HS-5 (cell line): Measurements from ENCODE around the gene ZC3H10.
A peak's percentile ranks its signal among the peaks of the same experiment; 100 is the strongest.
"Not testable (repeated sequence)": the region's sequence is repeated elsewhere in the genome, so short reads cannot be mapped to it uniquely, and the experiment has no call there.

ENCODE experiments used
- DNase-seq: peaks from one replicate; pipeline ENCODE4 v3.0.0-alpha.2; 2012; ENCODE audit warnings: low read depth

The ZC3H10 gene, protein sequence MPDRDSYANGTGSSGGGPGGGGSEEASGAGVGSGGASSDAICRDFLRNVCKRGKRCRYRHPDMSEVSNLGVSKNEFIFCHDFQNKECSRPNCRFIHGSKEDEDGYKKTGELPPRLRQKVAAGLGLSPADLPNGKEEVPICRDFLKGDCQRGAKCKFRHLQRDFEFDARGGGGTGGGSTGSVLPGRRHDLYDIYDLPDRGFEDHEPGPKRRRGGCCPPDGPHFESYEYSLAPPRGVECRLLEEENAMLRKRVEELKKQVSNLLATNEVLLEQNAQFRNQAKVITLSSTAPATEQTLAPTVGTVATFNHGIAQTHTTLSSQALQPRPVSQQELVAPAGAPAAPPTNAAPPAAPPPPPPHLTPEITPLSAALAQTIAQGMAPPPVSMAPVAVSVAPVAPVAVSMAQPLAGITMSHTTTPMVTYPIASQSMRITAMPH

DNA sequence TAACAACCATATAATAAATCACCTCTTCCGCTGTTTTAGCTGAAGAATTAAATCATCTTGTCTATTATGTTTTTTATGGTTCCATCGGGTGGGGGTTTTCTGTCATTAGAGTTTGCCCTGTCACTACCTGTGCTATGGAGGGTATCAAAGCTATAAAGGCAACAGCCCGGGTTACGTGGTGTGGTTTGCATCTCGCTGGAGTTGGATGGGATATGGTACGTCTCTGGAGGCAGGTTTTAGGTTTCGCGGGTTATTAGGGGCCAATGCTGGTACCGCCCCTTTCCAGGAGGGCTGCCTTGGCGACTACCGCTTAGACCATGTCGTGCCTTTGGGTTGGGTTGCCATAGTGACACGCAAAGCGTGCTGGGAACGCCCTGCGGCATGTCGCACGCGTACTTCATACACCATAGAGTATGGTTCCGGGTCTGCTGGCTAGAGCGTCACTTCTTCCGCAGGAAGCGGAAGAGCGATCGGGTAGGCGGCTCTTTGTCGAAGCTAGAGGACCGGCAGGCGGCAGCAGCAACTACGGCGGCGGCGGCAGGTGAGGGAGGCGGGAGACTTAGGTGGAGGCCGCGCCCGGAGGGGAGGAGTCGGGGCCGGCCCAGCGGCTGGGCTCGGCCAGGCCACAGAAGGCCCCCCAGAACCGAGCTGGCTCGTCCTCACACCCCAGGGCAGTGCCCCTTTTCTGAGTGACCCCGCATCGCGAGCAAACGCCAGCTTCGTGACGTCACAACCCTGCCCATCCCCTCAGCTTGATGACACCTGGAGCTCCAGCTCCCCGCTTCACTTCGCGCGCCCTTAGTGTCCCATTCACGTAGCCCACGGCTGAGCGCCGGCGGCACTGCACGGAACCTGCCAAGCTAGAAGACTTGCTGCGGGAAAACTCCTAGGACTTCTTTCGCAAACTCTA is at the start of gene ZC3H10:
Gene ZC3H10, plus strand, starts transcription at position 489 of the 910 bp plus-strand sequence. CDS start 2,297 bp downstream, outside the sequence.
- DNase-seq = peak; percentile 100

DNA sequence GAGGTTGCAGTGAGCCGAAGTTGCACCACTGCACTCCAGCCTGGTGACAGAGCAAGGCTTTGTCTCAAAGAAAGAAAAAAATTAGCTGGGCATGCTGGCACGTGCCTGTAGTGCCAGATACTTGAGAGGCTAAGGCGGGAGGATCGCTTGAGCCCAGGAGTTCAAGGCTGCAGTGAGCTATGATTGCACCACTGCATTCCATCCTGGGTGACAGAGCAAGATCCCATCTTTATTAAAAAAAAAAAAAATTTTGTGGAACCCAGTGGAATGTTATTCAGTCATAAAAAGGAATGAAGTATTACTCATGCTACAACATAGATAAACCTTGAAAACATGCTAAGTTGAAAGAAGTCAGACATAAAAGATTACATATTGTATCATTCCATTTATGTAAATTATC is 46.4 kb upstream of the ZC3H10 start:
- peak; percentile 36 for DNase-seq

DNA sequence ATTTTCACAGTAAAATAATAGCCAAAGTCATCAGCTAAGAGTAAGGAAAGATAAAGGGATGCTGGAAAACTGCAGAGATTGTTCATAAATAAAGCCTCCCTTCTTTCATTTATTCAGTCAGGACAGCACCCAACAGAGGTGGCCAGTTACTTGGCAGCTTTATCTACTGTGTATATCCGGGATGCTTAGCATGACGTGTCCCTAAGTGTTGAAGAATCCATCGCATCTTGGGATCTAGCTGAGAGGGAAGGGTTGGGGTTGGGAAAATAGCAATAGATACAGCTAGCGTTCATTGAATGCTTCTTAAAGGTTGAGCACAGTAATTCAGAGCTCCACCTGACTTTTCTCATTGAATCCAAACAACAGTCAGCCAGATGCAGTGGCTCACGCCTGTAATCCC is 43.7 kb upstream of the ZC3H10 start:
- DNase-seq = no peak

DNA sequence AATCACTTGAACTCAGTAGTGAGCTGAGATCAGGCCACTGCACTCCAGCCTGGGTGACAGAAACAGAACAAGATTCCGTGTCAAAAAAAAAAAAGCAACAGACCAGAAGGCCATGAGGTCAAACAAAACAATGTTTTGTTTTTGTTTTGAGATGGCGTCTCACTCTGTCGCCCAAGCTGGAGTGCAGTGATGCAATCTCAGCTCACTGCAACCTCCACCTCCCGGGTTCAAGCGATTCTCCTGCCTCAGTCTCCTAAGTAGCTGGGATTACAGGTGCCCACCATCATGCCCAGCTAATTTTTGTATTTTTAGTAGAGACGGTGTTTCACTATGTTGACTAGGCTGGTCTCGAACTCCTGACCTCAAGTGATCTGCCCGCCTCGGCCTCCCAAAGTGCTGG is 40.1 kb upstream of the ZC3H10 start:
- DNase-seq = not testable (repeated sequence)

DNA sequence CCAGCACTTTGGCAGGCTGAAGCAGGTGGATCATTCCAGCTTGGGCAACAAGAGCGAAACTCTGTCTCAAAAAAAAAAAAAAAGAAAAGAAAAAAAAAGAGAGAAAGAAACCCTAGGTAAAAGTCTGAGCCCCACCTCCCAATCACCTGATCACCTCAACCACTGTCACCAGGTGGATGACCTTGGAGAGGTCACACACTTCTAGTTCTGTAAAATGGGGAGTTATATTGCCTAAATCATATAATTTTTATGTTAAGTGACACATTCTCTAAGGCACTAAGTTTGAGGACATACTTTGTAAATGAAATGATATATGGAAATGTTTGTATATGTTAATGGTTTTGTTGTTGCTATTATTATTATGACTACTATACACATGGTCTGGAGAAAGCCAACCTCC is 39.6 kb upstream of the ZC3H10 start:
- DNase-seq = no peak

DNA sequence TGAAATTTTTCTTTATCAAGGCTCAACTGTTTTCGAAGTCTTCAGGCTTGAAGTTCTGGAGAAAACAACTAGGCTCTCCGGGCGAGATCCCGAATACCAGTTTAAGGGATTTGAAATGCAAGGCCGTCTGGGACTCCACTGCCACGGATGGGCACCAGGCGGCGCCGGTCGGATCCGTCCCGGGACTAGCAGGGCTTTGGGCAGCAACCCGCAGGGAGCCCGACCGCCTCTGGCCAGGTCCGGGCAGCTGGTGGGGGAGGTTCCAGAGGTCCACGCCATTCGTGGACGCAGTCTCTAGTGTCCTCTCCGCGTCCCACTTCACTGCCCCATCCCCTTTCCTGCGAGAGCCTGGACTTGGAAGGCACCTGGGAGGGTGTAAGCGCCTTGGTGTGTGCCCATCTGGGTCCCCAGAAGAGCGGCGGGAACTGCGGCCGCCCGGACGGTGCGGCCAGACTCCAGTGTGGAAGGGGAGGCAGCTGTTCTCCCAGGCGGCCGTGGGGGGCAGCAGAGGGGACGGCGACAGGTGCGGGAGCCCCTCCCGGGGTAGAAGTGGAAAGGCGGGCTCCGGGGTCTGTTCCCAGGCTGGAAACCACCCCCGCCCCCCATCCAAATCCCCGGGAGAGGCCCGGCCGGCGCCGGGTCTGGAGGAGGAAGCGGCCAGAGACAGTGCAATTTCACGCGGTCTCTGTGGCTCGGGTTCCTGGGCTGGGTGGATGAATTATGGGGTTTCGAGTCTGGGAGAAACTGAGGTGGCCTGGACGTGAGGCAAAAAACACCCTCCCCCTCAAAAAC is 38.9 kb upstream of the ZC3H10 start:
- DNase-seq = peak; percentile 53

DNA sequence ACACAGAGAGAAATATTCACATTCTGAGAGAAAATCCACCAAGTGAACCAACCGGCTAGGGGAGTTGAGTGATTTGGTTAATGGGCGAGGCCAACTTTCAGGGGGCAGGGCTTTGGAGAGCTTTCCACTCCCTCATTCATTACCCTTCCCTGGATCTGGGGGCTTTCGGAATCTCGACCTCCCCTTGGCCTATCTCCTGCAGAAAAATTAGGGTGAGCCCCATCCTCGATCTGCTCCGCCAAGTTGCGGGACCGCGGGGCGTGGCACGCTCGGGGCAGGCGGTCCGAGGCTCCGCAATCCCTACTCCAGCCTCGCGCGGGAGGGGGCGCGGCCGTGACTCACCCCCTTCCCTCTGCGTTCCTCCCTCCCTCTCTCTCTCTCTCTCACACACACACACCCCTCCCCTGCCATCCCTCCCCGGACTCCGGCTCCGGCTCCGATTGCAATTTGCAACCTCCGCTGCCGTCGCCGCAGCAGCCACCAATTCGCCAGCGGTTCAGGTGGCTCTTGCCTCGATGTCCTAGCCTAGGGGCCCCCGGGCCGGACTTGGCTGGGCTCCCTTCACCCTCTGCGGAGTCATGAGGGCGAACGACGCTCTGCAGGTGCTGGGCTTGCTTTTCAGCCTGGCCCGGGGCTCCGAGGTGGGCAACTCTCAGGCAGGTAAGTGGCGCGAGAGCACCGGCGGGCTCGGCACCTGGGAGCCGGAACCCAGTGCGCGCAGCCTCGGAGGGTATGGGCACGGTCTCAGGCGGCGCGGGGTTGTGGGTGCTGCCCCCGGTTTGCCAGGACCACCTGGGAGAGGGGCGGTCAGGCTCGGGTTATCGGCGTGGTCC is 38.1 kb upstream of the ZC3H10 start, which contains the start of gene ERBB3:
Gene ERBB3, plus strand, starts transcription at position 443 of the 833 bp plus-strand sequence. Its CDS starts 136 bp downstream, at position 579.
- peak; percentile 62 for DNase-seq

DNA sequence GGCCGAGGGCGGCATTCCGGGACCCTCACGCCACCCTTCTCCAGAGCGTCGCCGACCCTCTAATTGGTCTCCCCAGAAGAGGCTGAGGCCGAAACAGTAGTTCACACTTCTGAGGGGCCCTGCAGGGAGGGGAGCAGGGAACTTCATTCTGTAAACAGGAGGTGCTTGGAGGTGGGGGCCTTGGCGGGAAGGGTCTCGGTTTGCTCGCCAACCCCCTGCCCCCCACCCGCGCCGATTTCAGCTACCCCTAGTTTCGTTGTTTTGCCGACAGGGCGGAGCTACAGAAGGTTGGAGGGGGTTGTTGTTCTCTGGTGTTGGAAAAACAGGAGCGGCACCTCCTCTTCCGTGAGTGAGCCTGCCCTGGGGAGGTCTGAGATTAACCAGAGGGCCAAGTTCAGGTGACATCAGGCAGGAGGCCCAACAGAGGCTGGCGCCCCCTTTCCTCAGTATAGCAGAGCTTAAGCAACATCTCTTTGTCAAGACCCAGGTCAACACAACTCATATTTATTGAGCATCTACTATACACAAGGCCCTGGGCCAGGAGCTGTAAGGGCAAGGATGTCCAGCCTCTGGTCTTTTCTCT is 37.4 kb upstream of the ZC3H10 start:
- no peak for DNase-seq

DNA sequence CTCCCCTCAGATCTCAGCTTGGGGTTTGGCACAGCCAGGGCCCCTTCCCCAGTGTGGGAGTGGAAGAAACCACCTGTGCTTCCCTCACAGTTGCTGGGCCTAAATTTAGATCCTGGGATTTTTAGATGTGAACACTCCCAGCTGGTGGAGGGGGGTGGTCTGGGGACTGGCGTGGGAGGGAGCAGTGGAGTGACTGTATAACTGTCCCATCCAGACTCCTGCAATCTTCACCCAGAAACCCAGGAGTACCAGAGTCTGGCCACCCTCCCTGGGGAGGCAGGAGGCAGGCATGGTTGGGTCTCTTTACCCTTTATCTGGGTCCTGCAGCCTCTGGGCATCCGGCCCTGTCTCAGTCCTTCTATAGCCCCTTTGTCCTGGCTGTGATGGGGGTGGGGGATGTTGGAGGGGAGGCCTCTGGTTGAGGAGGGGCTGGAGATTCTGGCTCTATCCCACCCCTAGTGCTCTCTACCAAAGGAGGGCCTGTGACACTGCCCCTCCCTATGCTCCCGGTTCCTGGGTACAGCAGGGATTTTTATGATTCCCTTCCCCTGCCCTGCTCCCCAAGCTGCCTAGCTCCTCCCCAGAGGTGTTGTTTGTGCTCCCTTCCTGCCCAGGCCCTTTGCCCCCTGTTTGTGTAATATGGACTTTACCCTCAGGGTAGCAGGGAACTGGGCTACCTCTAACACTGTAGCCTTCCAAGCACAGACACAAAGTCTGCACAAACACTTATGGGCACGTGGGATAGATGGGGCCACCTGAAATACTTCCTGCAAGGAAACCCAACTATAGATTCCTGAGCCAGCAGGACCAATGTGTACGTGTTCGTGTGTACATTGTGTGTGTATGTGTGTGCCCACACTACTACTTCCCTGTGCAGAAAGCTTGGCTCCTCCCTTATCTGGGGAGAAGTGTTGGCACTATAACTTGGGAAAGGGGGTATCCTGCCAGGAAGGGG is 36.4 kb upstream of the ZC3H10 start:
- DNase-seq = no peak

DNA sequence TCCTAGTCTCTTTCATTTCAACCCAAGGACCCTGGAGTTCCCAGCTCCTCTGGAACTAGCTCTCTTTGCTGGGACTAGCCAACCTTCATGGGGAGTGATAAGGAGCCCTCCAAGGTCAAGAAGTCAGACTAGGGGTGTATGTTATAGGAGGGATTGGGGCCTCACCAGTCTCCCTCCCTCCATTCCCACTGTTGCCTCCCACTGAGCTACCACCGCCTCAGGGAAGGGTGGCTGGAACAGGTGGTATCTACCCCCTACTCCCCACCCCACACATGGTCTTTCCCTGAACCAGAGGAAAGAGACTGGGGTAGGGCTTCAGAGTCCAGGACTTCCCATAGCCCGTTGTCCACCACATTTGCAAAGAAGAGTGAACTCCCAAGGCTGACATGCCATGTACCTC is 35.7 kb upstream of the ZC3H10 start:
- DNase-seq = no peak

DNA sequence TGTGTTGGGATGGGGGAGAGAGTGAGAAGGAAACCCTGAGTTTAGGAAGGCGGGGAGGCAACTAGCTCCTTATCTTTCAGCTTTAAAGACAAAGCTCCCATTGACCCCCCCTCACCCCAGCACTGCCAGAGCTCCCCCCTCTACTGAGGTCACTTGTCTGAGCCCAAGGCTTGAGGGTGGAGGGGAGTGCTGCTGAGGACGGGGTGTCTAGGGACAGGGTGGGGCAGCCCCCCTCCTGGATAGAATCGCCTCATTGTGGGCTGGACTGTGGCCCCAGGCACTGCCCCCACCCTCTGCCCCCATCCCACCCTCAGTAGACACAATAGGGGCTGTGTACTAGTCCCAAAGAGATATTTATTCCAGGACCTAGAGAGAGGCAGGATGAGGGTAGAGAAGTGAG is 35.1 kb upstream of the ZC3H10 start:
- DNase-seq = no peak

DNA sequence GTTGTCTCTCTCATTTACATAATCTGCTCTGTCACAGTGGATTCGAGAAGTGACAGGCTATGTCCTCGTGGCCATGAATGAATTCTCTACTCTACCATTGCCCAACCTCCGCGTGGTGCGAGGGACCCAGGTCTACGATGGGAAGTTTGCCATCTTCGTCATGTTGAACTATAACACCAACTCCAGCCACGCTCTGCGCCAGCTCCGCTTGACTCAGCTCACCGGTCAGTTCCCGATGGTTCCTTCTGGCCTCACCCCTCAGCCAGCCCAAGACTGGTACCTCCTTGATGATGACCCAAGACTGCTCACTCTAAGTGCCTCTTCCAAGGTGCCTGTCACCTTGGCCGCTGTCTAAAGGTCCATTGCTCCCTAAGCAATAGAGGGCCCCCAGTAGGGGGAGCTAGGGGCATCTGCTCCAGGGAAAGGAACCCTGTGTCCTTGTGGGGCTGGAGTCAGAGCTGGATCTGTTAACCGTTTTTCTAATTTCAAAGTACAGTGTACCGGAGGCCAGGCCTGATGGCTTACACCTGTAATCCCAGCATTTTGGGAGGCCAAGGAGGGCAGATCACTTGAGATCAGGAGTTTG is 33.0 kb upstream of the ZC3H10 start:
- no peak for DNase-seq

DNA sequence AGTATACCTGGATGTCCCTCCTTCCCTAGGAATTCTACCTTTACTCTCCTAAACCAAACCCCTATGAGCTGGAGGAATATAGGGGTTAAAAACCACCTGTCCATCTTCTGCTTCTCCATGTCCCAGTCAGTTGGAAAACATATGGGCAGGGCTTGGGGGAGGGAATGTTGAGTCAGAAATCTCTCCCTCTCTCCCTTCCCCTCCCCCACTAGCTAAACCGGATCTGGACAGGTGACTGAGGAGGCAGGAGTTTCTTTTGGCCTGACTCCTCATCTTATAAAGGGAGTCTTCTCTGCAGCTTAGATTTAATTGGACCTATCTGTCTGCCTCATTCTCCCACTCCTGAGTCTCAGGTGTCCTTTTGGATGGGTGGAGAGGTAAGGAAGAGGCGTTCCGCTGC is 32.0 kb upstream of the ZC3H10 start:
- DNase-seq = no peak

DNA sequence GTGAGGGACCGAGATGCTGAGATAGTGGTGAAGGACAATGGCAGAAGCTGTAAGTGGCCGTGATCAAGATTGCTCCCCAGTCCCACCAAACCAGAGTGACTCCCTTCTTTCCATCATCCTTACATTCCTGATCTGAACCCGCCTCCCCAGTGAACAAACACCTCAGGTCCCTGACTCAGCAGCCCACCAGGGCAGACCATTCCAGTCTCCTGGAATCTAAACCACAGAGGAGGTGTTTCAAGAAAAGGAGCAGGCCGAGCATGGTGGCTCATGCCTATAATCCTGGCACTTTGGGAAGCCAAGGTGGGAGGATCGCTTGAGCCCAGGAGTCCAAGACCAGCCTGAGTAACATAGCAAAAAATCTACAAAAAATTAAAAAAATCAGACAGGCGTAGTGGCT is 31.5 kb upstream of the ZC3H10 start:
- DNase-seq = no peak

DNA sequence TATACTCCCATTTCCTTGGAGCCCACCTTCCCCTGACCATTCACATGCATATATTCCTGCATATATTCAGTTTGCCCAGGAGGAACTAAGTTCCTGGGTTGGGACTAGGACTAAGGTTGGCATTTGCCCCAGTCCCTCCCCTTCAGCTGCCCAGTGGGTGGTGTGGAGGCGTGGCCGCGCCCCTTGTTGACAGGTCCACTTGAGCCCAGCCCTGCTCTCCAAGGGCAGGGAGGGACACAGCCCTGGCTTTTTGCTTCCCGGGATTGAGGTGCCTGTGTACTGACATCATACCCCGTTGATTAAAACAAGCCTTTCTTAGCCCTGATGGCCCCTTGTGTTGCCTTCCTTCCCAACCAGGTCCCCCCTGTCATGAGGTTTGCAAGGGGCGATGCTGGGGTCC is 30.8 kb upstream of the ZC3H10 start:
- DNase-seq = no peak

DNA sequence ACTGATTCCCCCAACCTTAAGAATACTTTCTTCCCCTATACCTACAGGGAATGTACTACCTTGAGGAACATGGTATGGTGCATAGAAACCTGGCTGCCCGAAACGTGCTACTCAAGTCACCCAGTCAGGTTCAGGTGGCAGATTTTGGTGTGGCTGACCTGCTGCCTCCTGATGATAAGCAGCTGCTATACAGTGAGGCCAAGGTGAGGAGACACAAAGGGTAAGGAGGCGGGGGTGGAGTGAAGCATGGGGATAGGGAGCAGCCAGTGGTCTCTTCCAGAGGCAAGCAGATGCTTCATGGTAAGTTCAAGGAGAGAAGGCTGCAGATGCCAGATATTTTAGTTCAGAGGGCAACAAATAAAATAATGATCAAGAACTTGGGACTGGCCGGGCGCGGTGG is 20.3 kb upstream of the ZC3H10 start:
- no peak for DNase-seq

DNA sequence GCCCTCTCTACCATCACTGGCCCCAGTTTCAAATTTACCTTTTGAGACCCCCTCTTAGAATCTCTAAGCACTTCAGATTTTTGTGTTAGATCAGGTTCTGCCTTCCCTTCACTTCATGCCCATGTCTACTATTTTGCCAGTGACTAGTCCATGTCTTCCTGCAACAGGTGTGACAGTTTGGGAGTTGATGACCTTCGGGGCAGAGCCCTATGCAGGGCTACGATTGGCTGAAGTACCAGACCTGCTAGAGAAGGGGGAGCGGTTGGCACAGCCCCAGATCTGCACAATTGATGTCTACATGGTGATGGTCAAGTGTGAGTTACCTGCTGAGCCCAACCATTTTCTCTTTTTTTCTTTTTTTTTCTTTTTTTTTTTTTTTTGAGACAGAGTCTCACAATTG is 19.5 kb upstream of the ZC3H10 start:
- DNase-seq = no peak

DNA sequence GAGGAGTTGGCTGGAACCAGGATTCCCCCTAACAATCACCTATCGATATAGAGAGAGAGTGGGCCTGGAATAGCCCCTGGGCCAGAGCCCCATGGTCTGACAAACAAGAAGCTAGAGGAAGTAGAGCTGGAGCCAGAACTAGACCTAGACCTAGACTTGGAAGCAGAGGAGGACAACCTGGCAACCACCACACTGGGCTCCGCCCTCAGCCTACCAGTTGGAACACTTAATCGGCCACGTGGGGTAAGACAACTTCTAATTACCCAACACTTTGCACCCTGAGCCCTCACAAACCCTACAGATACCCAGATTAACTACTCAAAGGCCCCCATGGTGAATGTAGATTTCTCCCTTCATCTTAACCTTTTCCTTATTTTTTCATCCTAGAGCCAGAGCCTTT is 18.3 kb upstream of the ZC3H10 start:
- no peak for DNase-seq

DNA sequence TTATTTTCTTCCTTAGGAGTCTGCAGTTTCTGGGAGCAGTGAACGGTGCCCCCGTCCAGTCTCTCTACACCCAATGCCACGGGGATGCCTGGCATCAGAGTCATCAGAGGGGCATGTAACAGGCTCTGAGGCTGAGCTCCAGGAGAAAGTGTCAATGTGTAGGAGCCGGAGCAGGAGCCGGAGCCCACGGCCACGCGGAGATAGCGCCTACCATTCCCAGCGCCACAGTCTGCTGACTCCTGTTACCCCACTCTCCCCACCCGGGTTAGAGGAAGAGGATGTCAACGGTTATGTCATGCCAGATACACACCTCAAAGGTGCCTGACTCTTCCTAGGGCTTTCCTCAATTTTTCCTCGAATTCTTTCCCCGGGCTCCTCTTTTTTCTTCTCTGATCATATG is 17.0 kb upstream of the ZC3H10 start:
- DNase-seq = no peak
